HG03342 (cell line): ENCODE measurements around the gene AP4M1.

Experiments used
- ATAC-seq: cut with Tn5 transposase; IDR thresholded peaks from one replicate; pipeline ENCODE4 v1.9.1; 2021; ENCODE audit warnings: mild to moderate bottlenecking, moderate library complexity; ENCODE audit not compliant: unreplicated experiment

Gene AP4M1

DNA sequence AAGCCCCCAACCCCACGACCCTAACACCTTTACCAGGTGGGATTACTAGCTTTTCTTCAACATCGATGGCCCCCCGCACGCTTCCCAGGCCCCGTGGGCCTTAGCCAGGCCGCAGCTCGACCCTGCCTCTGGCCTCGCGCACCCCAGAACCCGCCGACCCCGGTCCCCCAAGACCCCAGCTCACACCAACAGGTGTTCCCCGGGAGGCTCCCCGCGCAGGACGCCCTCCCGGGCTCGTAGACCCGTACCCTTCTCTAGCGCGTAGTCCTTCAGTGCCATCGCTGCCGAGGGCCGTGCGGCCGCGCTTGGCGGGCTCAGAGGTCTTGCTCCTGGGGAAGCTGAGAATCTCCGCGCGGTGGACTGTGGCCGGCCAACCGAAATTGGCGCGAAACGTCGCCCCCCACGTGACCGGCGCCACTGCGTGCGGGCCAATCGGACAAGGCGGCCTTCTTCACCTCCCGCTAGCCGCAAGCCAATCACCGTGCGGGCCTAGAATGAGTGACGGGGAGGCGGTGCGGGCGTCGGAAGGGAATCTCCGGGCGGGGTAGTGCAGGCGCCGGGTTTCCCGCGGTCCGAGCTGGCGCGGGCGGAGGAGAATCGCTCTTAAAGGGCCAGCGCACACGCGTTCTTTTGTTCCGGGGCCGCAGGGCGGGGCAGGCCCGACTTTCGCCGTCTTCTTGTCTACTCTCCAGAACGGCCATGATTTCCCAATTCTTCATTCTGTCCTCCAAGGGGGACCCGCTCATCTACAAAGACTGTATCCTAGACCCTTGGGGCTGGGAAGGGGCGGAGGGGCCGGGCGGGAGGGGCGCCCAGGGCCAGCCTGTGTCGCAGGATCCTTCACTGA lies at the start of gene AP4M1, which contains the start of gene MCM7:
AP4M1 (plus strand) TSS at position 628 of the 847 bp plus-strand sequence; CDS start at position 700, 72 bp downstream.
MCM7 (minus strand) TSS at position 382 of the 847 bp plus-strand sequence; CDS start at position 279, 103 bp downstream.
- peak; percentile 81 for ATAC-seq

DNA sequence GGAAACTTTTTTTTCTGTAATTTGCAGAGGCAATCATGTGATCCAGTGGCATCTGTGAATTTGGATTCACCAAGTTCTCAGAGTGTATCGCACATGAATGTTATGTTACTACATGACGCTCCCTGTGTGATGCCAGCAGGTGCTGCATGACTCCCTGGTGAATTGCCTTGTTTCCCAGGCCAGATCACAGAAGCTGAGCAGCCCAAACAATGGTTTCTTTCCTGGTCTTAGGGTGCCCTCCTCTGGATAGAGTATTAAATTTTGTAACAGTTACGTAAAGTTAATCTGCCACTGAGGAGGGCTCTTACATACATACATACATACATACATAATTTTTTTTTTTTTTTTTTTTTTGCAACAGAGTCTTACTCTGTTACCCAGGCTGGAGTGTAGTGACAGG lies 48.2 kb upstream of the AP4M1 start:
- no peak for ATAC-seq

DNA sequence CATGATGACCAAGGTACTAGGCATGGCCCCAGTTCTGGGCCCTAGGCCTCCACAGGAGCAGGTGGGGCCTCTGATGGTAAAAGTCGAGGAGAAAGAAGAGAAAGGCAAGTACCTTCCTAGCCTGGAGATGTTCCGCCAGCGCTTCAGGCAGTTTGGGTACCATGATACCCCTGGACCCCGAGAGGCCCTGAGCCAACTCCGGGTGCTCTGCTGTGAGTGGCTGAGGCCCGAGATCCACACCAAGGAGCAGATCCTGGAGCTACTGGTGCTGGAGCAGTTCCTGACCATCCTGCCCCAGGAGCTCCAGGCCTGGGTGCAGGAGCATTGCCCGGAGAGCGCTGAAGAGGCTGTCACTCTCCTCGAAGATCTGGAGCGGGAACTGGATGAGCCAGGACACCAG lies 44.4 kb upstream of the AP4M1 start:
- ATAC-seq, result no peak

GRCh38 chr7:100059251-100059739 lies 42.1 kb upstream of the AP4M1 start:
- ATAC-seq, result no peak

- ATAC-seq, result no peak
Observed at GRCh38 chr7:100061518-100062193, 39.8 kb upstream of the AP4M1 start.

- ATAC-seq, result no peak
Observed at GRCh38 chr7:100063376-100063775, 38.1 kb upstream of the AP4M1 start.

- no peak for ATAC-seq
Observed at GRCh38 chr7:100064162-100064561, 37.3 kb upstream of the AP4M1 start.

DNA sequence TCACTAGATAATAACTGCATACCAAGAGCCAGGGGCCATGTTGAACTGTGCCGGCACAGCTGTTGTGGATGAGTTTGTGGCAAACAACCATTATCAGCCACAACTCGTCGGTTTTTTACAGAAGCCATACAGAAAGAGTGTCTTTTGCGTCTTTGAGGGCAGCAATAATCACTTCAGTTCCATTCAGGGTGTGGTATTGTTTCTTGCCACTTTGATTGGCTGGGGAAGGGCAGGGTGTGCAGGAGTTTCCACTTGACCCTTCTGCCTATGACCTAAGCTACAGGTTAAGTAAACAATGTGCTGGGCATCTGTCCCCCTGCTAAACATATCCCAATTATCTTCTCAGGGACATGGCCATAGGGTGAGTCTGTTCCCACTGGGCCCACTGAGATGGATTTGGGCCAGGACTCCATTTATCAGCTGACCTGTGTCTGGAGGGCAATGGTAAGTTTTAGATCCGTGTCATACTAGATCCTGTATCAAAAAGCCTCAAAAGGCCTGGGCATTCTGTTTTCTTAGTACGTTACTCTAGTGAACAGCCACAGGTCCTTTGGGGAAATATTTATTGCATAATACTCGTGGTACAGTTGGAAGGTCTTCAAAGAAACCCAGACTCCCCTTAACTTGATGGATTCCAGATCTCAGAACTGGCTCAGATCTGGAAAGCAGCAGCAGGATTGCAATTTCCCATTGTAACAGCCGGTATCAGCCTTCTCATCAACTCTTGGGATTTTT lies 35.8 kb upstream of the AP4M1 start:
- no peak for ATAC-seq

GRCh38 chr7:100066953-100067352 lies 34.5 kb upstream of the AP4M1 start:
- no peak for ATAC-seq

DNA sequence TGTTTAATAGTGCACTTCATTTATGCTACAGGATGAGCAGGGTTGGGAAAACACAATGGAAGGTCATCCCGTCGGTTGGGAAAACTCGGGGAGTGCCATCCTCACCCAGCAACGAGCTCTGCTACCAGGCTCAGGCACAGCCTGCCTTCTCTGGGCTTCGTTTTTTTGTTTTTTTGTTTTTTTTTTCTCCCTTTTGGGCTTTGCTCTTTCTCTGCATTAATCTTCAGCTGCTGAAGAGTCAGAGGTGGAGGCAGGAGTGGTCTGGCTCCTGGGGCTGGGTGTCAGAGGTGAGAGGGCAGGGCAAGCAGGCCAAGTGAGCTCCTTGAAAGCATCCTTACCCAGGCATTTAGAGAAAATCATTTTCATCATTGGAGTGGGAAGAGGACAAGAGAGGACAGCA lies 31.5 kb upstream of the AP4M1 start:
- ATAC-seq, result no peak

- ATAC-seq, result no peak
Observed at GRCh38 chr7:100071018-100071723, 30.3 kb upstream of the AP4M1 start.

DNA sequence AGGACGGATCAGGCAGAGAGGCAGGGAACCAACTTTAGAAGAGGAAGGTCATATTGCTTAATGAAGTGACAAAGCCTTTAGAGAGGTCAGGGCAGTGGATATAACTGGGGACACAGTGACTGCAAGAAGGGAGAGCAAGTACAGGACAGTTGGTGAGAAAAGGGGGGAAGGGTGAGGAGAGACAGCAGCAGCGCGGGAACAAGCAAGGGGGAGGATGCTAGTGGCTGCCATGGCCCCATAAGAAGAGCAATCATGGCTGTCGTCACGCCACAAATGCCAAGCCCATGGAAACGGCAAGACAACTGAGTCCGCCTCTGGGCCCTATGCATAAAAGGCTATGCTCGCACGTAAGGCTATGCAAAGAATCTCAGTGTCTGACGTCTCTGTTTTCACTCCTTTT lies 29.0 kb upstream of the AP4M1 start:
- no peak for ATAC-seq

GRCh38 chr7:100074841-100075240 lies 26.6 kb upstream of the AP4M1 start:
- ATAC-seq, result no peak

DNA sequence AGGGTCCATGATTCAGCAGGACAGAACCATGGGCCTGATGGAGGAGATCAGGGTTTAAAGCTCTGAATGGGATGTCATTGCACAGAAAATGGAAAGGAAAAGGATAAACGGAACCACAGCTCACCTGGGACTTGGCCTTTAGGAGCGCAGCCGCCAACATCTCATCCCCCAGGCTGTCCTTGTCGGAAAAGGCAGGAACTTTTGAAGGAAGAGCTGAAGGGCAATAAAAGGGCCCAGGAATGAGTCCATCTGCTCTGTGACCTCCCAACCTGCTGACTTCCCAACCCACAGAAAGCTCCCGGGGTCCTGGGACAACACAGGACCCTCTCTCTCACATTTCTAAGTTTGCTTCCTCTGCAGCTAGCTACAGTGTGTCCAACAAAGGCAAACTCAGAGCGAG lies 26.0 kb upstream of the AP4M1 start:
- ATAC-seq, result no peak

DNA sequence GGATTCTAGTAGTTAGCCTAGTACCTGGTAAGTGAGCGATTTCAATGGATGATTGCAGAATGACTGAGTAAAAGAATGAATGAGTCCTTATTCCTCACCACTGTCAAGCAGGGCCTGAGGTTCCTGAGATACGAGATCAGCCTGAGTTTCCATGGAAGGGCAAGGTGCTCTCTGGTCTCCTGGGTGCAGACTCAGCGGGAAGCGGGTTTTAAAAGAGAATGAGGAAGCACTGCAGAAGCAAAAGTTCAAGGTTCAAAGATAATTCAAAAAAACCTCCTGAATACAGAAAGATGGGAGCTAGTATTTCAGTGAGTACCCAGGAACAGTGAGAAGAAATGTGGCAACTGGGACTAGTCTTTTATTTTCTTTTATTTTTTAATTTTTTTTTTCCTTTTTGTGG lies 24.2 kb upstream of the AP4M1 start:
- no peak for ATAC-seq

DNA sequence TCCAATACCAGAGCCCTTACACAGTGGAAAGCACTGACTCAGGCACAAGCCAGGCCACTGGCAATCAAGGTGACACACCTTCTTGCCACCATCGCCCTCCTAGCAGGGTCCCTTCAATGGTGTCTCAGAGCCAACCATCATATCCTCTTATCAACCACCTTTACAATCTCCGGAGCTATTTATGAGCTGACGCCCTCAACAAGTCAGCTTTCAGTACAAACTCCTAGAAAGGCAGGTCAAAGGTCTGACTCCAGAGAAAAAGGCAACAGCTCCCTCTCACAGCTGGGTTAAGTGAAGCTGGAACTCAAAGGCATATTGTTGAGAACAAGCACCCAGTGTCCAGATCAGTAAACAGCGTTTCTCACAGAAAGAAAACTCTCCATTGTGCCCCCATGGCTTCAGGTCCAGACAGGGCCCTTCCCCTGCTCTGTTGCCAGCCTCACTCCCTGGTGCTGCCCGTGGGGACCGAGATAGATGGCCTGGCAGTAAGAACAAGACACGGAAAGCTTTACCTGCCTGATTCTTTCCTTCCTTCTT lies 22.4 kb upstream of the AP4M1 start:
- no peak for ATAC-seq

DNA sequence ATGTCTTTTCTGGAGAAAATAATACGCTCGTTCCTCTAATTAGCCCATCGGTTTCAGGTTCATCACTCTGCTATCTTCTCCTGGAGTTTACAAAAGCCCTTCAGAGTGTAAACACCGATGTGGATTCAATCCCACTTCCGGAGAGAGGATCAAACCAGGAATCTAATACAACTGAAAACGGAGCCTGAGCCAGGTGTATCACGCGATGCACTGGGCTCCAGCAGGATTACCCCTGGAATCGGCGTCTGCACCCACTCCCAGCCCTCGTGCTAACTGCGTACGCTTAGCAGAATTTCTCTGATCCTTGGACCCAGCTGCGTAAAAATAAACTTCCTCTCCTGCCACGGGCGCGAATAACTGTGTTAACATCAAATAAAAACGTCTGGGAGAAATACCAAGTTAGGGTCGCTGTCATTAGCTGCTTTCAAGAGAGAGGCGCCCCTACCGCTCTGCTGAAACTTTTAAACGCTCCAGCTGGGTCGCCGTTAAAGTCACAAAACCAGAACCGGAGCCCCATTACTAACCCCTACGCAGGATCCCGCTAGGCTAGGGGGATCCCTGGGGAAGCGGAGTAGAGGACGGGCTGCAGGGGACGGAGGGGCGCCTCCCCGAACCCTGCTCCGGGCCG lies 20.4 kb upstream of the AP4M1 start:
- no peak for ATAC-seq

GRCh38 chr7:100081535-100082102 lies 19.8 kb upstream of the AP4M1 start, which contains the start of gene ZNF3:
TSS of gene ZNF3 (minus strand) at chr7:100081723. CDS start at chr7:100077357, 4,366 bp downstream.
- ATAC-seq, result peak; percentile 74

GRCh38 chr7:100082978-100083377 lies 18.5 kb upstream of the AP4M1 start:
- no peak for ATAC-seq
